DOHH2 (cell line): ENCODE results near the gene IGSF9B.

ENCODE experiments used
- H3F3A ChIP-seq: fragments of 200-600 bp; sonication (generic), shearing (Covaris generic); 2 replicates; pipeline ENCODE4 v1.6.0; 2016; ENCODE audit warnings: antibody characterized with exemption, mild to moderate bottlenecking; ENCODE audit not compliant: control insufficient read depth, insufficient read depth
- H3K27ac ChIP-seq: fragments of 200-600 bp; sonication (generic); 2 replicates; pipeline ENCODE4 v1.5.1; 2014; ENCODE audit warnings: low read depth, mild to moderate bottlenecking, low read length, moderate library complexity
- H3K27me3 ChIP-seq: fragments of 200-600 bp; sonication (generic); 2 replicates; pipeline ENCODE4 v1.6.1; 2014; ENCODE audit warnings: mild to moderate bottlenecking, low read length, mixed read lengths; ENCODE audit not compliant: control insufficient read depth
- H3K36me3 ChIP-seq: fragments of 200-600 bp; sonication (generic); 2 replicates; pipeline ENCODE4 v1.6.1; 2014; ENCODE audit warnings: mild to moderate bottlenecking, low read length, moderate library complexity, mixed read lengths; ENCODE audit not compliant: control insufficient read depth
- H3K4me1 ChIP-seq: fragments of 200-600 bp; sonication (generic); 2 replicates; pipeline ENCODE4 v1.6.1; 2014; ENCODE audit warnings: mild to moderate bottlenecking, low read length, mixed read lengths; ENCODE audit not compliant: control insufficient read depth
- H3K4me2 ChIP-seq: fragments of 200-600 bp; sonication (generic); 2 replicates; pipeline ENCODE4 v1.6.0; 2014; ENCODE audit warnings: mild to moderate bottlenecking, low read length, moderate library complexity
- H3K4me3 ChIP-seq: fragments of 200-600 bp; sonication (generic); 2 replicates; pipeline ENCODE4 v1.5.1; 2014; ENCODE audit warnings: mild to moderate bottlenecking, low read length, mixed read lengths
- H3K79me2 ChIP-seq: fragments of 200-600 bp; sonication (generic); 2 replicates; pipeline ENCODE4 v1.6.1; 2014; ENCODE audit warnings: mild to moderate bottlenecking, low read length, mixed read lengths; ENCODE audit not compliant: control insufficient read depth
- H3K9me2 ChIP-seq: fragments of 200-600 bp; sonication (generic); replicated peaks from 2 replicates; pipeline ENCODE4 v1.6.1; 2014; ENCODE audit warnings: mild to moderate bottlenecking, low read length, mixed read lengths; ENCODE audit not compliant: control insufficient read depth
- H3K9me3 ChIP-seq: fragments of 200-600 bp; sonication (generic); 2 replicates; pipeline ENCODE4 v1.6.1; 2014; ENCODE audit warnings: antibody characterized with exemption, low read length, mixed read lengths; ENCODE audit not compliant: control insufficient read depth, insufficient read depth
- H4K20me1 ChIP-seq: fragments of 200-600 bp; sonication (generic); 2 replicates; pipeline ENCODE4 v1.6.0; 2014; ENCODE audit warnings: low read depth, mild to moderate bottlenecking, antibody characterized with exemption, low read length, moderate library complexity; ENCODE audit not compliant: control insufficient read depth, insufficient read depth
- EZH2phosphoT487 ChIP-seq: fragments of 200-600 bp; sonication (generic); IDR thresholded peaks from 2 replicates; pipeline ENCODE4 v1.6.1; 2017; ENCODE audit warnings: borderline replicate concordance, mild to moderate bottlenecking, antibody characterized with exemption, low read length, moderate library complexity, mixed read lengths
- TF ChIP-seq, protein P1 (sequence below): fragments of 200-600 bp; sonication (generic); IDR thresholded peaks from one replicate; pipeline ENCODE4 v1.5.1; 2014; ENCODE audit warnings: antibody characterized with exemption, mild to moderate bottlenecking, low read depth, low read length; ENCODE audit not compliant: poor library complexity, severe bottlenecking

Gene IGSF9B

DNA sequence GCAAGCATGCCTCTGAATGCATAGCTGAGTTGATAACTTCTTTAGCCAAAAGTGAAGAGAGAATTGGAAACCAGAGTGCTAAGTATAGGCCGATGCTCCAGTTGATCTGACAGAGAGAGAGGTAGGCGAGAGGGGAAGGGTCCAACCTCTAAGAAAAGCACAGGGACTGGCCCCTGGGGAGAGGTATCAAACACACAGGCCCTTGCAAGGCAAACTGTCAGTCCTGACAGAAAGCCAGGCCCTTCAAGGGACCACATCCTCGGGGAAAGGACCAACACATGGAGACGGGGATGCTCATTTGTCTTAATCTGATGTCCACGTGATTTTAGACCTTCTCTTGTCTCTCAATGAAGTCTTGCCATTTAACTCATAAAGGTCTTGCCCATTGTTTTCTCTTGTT is 67.6 kb downstream of the IGSF9B start:
- H3K9me2 ChIP-seq: no peaks in the 10 kb centered on the region
- no peaks in the 10 kb centered on the region for H3K36me3 ChIP-seq
- TF ChIP-seq, protein P1, sequence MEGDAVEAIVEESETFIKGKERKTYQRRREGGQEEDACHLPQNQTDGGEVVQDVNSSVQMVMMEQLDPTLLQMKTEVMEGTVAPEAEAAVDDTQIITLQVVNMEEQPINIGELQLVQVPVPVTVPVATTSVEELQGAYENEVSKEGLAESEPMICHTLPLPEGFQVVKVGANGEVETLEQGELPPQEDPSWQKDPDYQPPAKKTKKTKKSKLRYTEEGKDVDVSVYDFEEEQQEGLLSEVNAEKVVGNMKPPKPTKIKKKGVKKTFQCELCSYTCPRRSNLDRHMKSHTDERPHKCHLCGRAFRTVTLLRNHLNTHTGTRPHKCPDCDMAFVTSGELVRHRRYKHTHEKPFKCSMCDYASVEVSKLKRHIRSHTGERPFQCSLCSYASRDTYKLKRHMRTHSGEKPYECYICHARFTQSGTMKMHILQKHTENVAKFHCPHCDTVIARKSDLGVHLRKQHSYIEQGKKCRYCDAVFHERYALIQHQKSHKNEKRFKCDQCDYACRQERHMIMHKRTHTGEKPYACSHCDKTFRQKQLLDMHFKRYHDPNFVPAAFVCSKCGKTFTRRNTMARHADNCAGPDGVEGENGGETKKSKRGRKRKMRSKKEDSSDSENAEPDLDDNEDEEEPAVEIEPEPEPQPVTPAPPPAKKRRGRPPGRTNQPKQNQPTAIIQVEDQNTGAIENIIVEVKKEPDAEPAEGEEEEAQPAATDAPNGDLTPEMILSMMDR: no peak
- TF ChIP-seq EZH2phosphoT487: no peak
- no peaks in the 10 kb centered on the region for H4K20me1 ChIP-seq
- H3K4me2 ChIP-seq: no peak overlapping the region
- H3K27ac ChIP-seq: no peak overlapping the region
- no peaks in the 10 kb centered on the region for H3F3A ChIP-seq
- no peak overlapping the region for H3K4me3 ChIP-seq
- no peaks in the 10 kb centered on the region for H3K9me3 ChIP-seq
- H3K4me1 ChIP-seq: no peaks in the 10 kb centered on the region
- no peaks in the 10 kb centered on the region for H3K27me3 ChIP-seq
- H3K79me2 ChIP-seq: no peaks in the 10 kb centered on the region

DNA sequence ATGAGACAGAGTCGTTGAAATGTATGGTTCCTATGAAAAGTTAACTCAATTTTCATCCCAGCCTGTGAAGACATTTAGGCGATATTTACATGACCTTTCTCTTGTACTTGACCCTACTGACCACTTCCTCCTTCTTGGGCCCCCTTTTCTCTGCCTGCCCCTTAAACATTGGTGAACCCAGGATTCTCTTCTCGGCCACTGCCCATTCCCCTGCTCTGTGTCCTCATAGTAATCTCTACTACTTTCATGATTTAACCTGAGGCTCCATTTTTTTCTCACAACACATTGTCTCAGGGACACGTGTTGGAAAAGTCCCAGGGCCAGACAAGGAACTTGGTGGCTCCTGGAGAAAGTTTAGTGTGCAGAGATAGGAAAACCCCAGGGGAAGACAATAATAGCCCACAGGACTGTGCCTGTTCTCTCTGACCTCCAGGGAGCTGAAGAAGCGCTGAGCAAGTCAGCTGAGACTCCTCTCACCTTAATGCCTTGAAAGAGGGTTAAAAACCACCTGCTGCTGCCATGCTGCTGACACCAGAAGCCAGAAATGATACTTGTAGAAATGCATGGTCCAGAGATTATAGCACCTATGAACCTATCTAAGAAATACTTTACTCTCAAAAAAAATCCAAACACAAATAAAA is 69.0 kb downstream of the IGSF9B start:
- Histone ChIP-seq H3K27me3 (no peaks in the 10 kb centered on the region), H4K20me1 (no peaks in the 10 kb centered on the region), H3K36me3 (no peaks in the 10 kb centered on the region), H3K4me1 (no peaks in the 10 kb centered on the region), H3K9me3 (no peaks in the 10 kb centered on the region), H3F3A (no peaks in the 10 kb centered on the region), H3K27ac (no peak overlapping the region), H3K79me2 (no peaks in the 10 kb centered on the region), H3K9me2 (no peaks in the 10 kb centered on the region), H3K4me3 (no peak overlapping the region), H3K4me2 (no peak overlapping the region)
- TF ChIP-seq, protein P1: no peak
- TF ChIP-seq EZH2phosphoT487: no peak

DNA sequence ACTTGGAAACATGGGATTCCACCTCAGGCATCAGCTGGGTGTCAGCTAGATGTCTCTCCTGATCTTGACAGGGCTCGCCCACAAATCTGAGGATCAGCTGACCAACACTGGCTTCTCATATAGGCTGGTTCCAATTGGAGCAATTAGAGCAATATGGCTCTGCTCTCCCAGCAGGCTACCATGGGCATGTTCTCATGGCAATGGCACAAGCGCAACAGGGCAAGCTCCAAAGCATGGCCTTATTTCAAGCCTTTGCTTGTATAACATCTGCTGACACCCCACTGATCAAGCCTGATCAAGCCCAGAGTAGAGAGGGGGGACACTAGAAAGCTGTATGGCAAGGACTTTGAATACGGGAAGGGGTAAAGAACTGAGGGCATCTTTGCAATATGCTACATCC is 70.7 kb downstream of the IGSF9B start:
- Histone ChIP-seq H3K27me3 (no peaks in the 10 kb centered on the region), H3K79me2 (no peaks in the 10 kb centered on the region), H4K20me1 (no peaks in the 10 kb centered on the region), H3F3A (no peaks in the 10 kb centered on the region), H3K4me3 (no peak overlapping the region), H3K9me3 (no peaks in the 10 kb centered on the region), H3K36me3 (no peaks in the 10 kb centered on the region), H3K4me1 (no peaks in the 10 kb centered on the region), H3K27ac (no peak overlapping the region), H3K9me2 (no peaks in the 10 kb centered on the region), H3K4me2 (no peak overlapping the region)
- TF ChIP-seq EZH2phosphoT487: no peak
- TF ChIP-seq, protein P1: no peak
